Stomach (tissue), 9 donors: Measurements from ENCODE around the gene FHOD1. TPM values are rescaled to one million over a fixed set of nuclear protein-coding genes. Genes with fewer than 3 reads are reported as not detected.

Source experiments
- DNase-seq, 2 donors: peaks; one replicate each; pipeline versions ENCODE4 v3.0.0 to v3.0.0-alpha.2; 2013 to 2019
- H3K27ac ChIP-seq, 5 donors: fragments of 200-600 bp in 4 of 5; sonication (generic) in 4 of 5; one replicate each; pipeline ENCODE4 v1.5.1; 2013 to 2019; ENCODE audit warnings: mild to moderate bottlenecking in 1 of 5, moderate library complexity in 1 of 5
- H3K27me3 ChIP-seq, 3 donors: fragments of 200-600 bp; sonication (generic); one replicate each; pipeline ENCODE4 v1.5.1; 2017 to 2019; ENCODE audit warnings: mixed run types in 1 of 3
- H3K36me3 ChIP-seq, 4 donors: fragments of 200-600 bp; sonication (generic); 1 replicate in 3 of 4; 2 replicates in 1 of 4; pipeline ENCODE4 v1.5.1; 2016 to 2019
- H3K4me1 ChIP-seq, 4 donors: fragments of 200-600 bp; sonication (generic); one replicate each; pipeline ENCODE4 v1.5.1; 2016 to 2019
- H3K4me3 ChIP-seq, 4 donors: fragments of 200-600 bp; sonication (generic) in 3 of 4; one replicate each; pipeline ENCODE4 v1.5.1; 2016 to 2019; ENCODE audit warnings: mild to moderate bottlenecking in 1 of 4
- H3K9me3 ChIP-seq, 4 donors: fragments of 200-600 bp; sonication (generic); one replicate each; pipeline ENCODE4 v1.5.1; 2016 to 2019
- EP300 ChIP-seq: sonication (generic); formaldehyde crosslinking; IDR thresholded peaks from one replicate; pipeline ENCODE4 v1.6.1; 2017; ENCODE audit warnings: antibody characterized with exemption
- POLR2A ChIP-seq, 4 donors: fragments of 450-650 bp; IDR thresholded peaks; one replicate each; pipeline ENCODE4 v1.6.1; 2016; ENCODE audit warnings: antibody characterized with exemption in 4 of 4, control low read depth in 2 of 4, mild to moderate bottlenecking in 1 of 4, moderate library complexity in 1 of 4
- POLR2AphosphoS5 ChIP-seq, 3 donors: sonication (generic); formaldehyde crosslinking; IDR thresholded peaks; one replicate each; pipeline ENCODE4 v1.6.1; 2016; ENCODE audit warnings: antibody characterized with exemption in 3 of 3
- WGBS, 5 donors: extraction: QIAGEN DNeasy Blood & Tissue Kit in 3 of 5; methylation state at CpG; one replicate each; pipeline versions ENCODE4 v1.1.5 to v1.1.7; 2013 to 2018; 5-methylcytosine and 5-hydroxymethylcytosine counted together
- intact Hi-C: fragments of 100-400 bp; cut with DNase I; formaldehyde crosslinking; loops from one replicate; pipeline ENCODE4 v1.15.1; 2023; ENCODE audit warnings: low total_unique reads
- polyA plus RNA-seq, 3 donors: library from polyadenylated mRNA; stranded (reverse); fragments of 200-250 nt; gene quantifications; one replicate each; pipeline ENCODE4 v1.2.3, GENCODE V29; 2013
- total RNA-seq, 5 donors: library from RNA; depleted of rRNA; stranded (reverse); fragments of >200 nt; gene quantifications; one replicate each; pipeline versions ENCODE4 v1.1.0 to v1.2.3, GENCODE V29; 2014 to 2016
- TF ChIP-seq, protein P1 (sequence below), 7 experiments: fragments of 450-650 bp in 4 of 7; fragments of 200-600 bp in 3 of 7; sonication (generic) in 3 of 7; IDR thresholded peaks; one replicate each; pipeline ENCODE4 v1.5.1; 2016 to 2019; ENCODE audit warnings: antibody characterized with exemption in 7 of 7, control low read depth in 2 of 7, mild to moderate bottlenecking in 1 of 7
- donor health status: healthy with polysubstance abuse.
- donor health status: Bipolar disorder and iron deficiency.
- donor health status: healthy.

The FHOD1 gene
- total and polyA plus RNA-seq, 8 donors: 6.1 to 101 (median 17.5) TPM

DNA sequence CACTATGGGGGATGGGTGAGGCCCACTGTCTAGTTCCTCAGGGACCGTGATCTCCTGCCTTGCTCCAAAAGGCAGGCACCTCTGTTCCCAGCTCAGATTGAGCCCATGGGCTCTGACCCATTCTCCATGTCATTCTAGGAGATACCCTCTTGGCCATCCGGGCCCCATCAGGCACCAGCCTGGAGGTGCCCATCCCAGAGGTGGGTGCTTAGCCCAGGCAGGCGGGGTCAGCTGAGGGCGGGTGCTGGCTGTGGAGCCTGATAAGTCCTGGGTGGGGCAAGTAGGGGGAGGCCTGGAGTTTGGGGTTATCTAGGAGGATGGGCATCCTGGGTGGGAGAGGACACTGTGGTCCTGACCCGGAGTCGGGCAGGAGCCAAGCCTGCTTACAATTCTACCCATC, 53.0 kb downstream of the FHOD1 start:
- H3K27me3 ChIP-seq: no peaks in the 10 kb centered on the region
- peaks cover 43 to 61% (median 53%) of the 10 kb centered on the region in 4 donors for H3K36me3 ChIP-seq
- TF ChIP-seq, protein P1, sequence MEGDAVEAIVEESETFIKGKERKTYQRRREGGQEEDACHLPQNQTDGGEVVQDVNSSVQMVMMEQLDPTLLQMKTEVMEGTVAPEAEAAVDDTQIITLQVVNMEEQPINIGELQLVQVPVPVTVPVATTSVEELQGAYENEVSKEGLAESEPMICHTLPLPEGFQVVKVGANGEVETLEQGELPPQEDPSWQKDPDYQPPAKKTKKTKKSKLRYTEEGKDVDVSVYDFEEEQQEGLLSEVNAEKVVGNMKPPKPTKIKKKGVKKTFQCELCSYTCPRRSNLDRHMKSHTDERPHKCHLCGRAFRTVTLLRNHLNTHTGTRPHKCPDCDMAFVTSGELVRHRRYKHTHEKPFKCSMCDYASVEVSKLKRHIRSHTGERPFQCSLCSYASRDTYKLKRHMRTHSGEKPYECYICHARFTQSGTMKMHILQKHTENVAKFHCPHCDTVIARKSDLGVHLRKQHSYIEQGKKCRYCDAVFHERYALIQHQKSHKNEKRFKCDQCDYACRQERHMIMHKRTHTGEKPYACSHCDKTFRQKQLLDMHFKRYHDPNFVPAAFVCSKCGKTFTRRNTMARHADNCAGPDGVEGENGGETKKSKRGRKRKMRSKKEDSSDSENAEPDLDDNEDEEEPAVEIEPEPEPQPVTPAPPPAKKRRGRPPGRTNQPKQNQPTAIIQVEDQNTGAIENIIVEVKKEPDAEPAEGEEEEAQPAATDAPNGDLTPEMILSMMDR (IDR thresholded peaks at IDR 0.05): no peak
- TF ChIP-seq POLR2A (IDR thresholded peaks at IDR 0.05) (no peak), EP300 (no peak), POLR2AphosphoS5 (IDR thresholded peaks at IDR 0.05) (no peak)
- peaks cover 32 to 72% (median 50%) of the 10 kb centered on the region in 4 donors for H3K4me1 ChIP-seq
- H3K27ac ChIP-seq: no peak overlapping the region
- H3K4me3 ChIP-seq: no peak overlapping the region
- H3K9me3 ChIP-seq: no peaks in the 10 kb centered on the region
- intact Hi-C loops: no loop called here
- peak in 1 of 2 donors; percentile 20 for DNase-seq
- 74 to 86% (median 82%) methylated on average over 5 to 6 of the region's 6 CpGs for WGBS, 5 donors

DNA sequence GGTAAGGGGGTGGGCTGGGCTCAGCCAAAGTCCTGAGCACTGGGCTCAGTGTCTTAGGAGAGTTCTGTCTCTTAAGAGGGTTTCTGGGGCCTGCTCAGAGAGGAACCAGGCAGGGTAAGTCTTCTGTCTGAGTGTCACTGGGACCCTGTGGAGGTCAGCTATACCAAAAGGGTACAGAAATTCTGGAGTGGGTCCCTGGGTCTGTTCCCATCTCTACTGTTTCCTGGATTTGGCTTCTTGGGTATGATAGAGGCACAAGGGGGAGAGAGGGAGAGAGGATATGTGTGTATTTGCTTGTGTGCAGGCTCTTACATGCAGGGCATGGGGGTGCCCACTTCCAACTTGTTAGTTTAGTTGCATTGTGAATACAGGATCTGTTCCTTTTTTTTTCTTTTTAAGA, 53.7 kb downstream of the FHOD1 start:
- Histone ChIP-seq H3K27ac (peak overlapping the region in 2 of 5 donors; percentile 81 to 90), H3K4me1 (peaks cover 32 to 65% (median 42%) of the 10 kb centered on the region in 4 donors), H3K27me3 (no peaks in the 10 kb centered on the region), H3K4me3 (peak overlapping the region in 3 of 4 donors; percentile 93 to 100 (median 95)), H3K36me3 (peaks cover 43 to 55% (median 51%) of the 10 kb centered on the region in 4 donors), H3K9me3 (no peaks in the 10 kb centered on the region)
- intact Hi-C loops: no loop called here
- no peak for DNase-seq
- TF ChIP-seq POLR2AphosphoS5 (IDR thresholded peaks at IDR 0.05) (no peak), EP300 (no peak), POLR2A (IDR thresholded peaks at IDR 0.05) (no peak)
- TF ChIP-seq, protein P1 (IDR thresholded peaks at IDR 0.05): no peak

DNA sequence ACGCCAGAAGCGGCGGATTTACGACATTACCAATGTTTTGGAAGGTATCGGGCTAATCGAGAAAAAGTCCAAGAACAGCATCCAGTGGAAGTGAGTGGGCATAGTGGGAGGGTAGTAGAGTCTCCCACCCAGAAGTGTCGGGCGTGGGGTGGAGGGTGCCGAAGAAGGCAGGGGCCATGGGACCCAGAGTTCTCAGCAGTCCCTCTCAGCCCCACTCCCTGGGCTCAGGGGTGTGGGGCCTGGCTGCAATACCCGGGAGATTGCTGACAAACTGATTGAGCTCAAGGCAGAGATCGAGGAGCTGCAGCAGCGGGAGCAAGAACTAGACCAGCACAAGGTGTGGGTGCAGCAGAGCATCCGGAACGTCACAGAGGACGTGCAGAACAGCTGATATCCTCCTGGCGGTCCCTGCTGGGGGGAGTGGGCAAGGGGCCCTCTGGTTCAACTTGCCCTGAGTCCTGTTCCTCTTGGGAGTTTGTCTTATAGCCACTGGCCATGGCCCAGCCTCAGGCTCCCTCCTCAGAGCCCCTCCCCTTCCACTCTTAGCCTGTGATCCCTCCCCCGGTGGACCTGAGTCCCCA, 54.4 kb downstream of the FHOD1 start:
- Histone ChIP-seq H3K4me3 (peak overlapping the region; percentile 91 to 100 (median 94)), H3K4me1 (peaks cover 26 to 58% (median 36%) of the 10 kb centered on the region in 4 donors), H3K36me3 (peaks cover 39 to 48% (median 45%) of the 10 kb centered on the region in 4 donors), H3K9me3 (no peaks in the 10 kb centered on the region), H3K27me3 (no peaks in the 10 kb centered on the region), H3K27ac (peak overlapping the region in 4 of 5 donors; percentile 80 to 90 (median 84))
- intact Hi-C loops: no loop called here
- 11 to 23% (median 17%) methylated on average over 17 of the region's 17 CpGs for WGBS, 5 donors
- TF ChIP-seq, protein P1 (IDR thresholded peaks at IDR 0.05): no peak
- TF ChIP-seq POLR2A (IDR thresholded peaks at IDR 0.05) (no peak), EP300 (no peak), POLR2AphosphoS5 (IDR thresholded peaks at IDR 0.05) (no peak)
- peak in 1 of 2 donors; percentile 21 for DNase-seq

DNA sequence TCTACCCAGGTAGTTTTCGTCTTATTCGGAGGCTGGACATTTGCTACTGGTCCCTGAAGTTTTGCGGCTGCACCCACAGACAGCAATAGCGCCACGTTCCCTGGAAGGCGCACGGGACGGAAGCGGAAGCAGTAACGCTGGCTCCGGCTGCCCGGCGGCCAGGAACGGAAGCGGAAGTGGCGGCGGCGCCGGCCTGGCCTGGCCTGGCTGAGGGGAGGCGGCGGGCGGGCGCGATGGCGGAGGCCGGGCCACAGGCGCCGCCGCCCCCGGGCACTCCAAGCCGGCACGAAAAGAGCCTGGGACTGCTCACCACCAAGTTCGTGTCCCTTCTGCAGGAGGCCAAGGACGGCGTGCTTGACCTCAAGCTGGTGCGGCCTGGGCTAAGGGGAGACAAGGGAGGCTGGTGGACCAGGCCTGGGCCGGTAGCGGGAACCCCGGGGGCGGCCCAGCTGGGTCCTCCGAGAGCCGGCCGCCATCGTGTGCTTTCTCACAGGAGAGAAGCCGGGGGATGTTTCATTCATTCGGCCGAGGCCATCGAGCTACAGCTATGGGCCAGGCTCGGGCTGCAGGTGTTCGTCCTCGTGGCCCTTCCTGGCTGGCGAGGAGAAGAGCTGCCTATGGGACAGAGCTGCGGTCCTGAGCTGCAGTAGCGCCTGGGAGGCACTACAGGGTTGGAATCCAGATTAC, 55.1 kb downstream of the FHOD1 start, which contains the start of gene E2F4:
E2F4 (plus strand) TSS at position 161 of the 687 bp plus-strand sequence; CDS start at position 234, 73 bp downstream.
- Histone ChIP-seq H3K4me3 (peak within 1 kb of the TSS; percentile 91 to 100 (median 94)), H3K27ac (peak within 1 kb of the TSS; percentile 80 to 90 (median 84)), H3K27me3 (no peaks in the 10 kb centered on the region), H3K9me3 (no peaks in the 10 kb centered on the region), H3K36me3 (peaks cover 32 to 41% (median 38%) of the 10 kb centered on the region in 4 donors), H3K4me1 (peaks cover 24 to 51% (median 32%) of the 10 kb centered on the region in 4 donors)
- TF ChIP-seq POLR2AphosphoS5 (IDR thresholded peaks at IDR 0.05): peak; percentile 85 to 99 (median 88)
- TF ChIP-seq, protein P1 (IDR thresholded peaks at IDR 0.05): peak in 2 of 7 experiments; percentile 9 to 23
- TF ChIP-seq EP300: no peak
- no peak for TF ChIP-seq POLR2A (IDR thresholded peaks at IDR 0.05)
- DNase-seq: peak; percentile 93 to 97
- intact Hi-C loops: no loop called here
- 0% methylated on average over 4 to 54 of the region's 54 CpGs for WGBS, 5 donors
